Central memory CD8-positive, alpha-beta T cell (primary cell): ENCODE measurements around the gene IL1RL1.

Source experiments
- ATAC-seq: fragments of 150-1000 bp; cut with Tn5 transposase; replicated peaks from 2 replicates; pipeline ENCODE4 v1.10.0; 2022; ENCODE audit warnings: mild to moderate bottlenecking, moderate FRiP score, moderate number of reproducible peaks; ENCODE audit not compliant: poor library complexity, severe bottlenecking; ENCODE audit errors: extremely low read depth
- DNase-seq, 2 donors: peaks; one replicate each; pipeline ENCODE4 v3.0.0; 2021; ENCODE audit warnings: low spot score in 2 of 2
- H3K27ac Mint-ChIP-seq: one replicate; pipeline ENCODE4 v1.8.0; 2022; ENCODE audit warnings: low read depth, mild to moderate bottlenecking, moderate library complexity, mixed read lengths
- H3K27me3 Mint-ChIP-seq: one replicate; pipeline ENCODE4 v1.8.0; 2022; ENCODE audit warnings: mixed read lengths
- H3K36me3 Mint-ChIP-seq: one replicate; pipeline ENCODE4 v1.8.0; 2022; ENCODE audit warnings: mild to moderate bottlenecking, moderate library complexity, mixed read lengths; ENCODE audit not compliant: insufficient read depth
- H3K4me1 Mint-ChIP-seq: one replicate; pipeline ENCODE4 v1.8.0; 2022; ENCODE audit warnings: mixed read lengths
- H3K4me3 Mint-ChIP-seq: one replicate; pipeline ENCODE4 v1.8.0; 2022; ENCODE audit warnings: mild to moderate bottlenecking, moderate library complexity, mixed read lengths
- H3K9me3 Mint-ChIP-seq: one replicate; pipeline ENCODE4 v1.8.0; 2022; ENCODE audit warnings: mixed read lengths

Gene IL1RL1

GRCh38 chr2:102278720-102279390, 32.5 kb upstream of the IL1RL1 start:
- H3K36me3 Mint-ChIP-seq = no peaks in the 10 kb centered on the region
- H3K27ac Mint-ChIP-seq = no peak overlapping the region
- DNase-seq (no peak), ATAC-seq (no peak)
- H3K4me1 Mint-ChIP-seq = peaks cover 20% of the 10 kb centered on the region
- no peaks in the 10 kb centered on the region for H3K27me3 Mint-ChIP-seq
- no peak overlapping the region for H3K4me3 Mint-ChIP-seq
- no peaks in the 10 kb centered on the region for H3K9me3 Mint-ChIP-seq

DNA sequence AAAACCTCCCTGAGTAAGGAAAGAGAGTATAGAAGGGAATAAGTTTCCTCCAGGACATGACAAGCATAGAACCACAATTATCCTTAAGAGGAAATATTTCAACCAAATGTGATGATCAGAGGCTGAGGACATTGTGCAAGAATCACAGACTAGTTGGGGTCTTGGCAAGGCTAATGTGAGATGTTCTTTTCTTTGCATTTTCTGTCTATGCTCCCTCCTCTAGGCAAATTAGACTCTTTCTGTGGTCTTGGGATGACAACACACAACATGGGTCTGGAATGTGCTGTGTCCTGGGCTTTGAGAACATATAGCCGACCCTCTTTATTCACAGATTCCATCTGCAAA, 32.0 kb upstream of the IL1RL1 start:
- no peak for ATAC-seq
- Mint-ChIP-seq H3K27ac (no peak overlapping the region), H3K27me3 (no peaks in the 10 kb centered on the region), H3K4me1 (peaks cover 20% of the 10 kb centered on the region), H3K9me3 (no peaks in the 10 kb centered on the region), H3K36me3 (no peaks in the 10 kb centered on the region), H3K4me3 (no peak overlapping the region)
- no peak for DNase-seq

DNA sequence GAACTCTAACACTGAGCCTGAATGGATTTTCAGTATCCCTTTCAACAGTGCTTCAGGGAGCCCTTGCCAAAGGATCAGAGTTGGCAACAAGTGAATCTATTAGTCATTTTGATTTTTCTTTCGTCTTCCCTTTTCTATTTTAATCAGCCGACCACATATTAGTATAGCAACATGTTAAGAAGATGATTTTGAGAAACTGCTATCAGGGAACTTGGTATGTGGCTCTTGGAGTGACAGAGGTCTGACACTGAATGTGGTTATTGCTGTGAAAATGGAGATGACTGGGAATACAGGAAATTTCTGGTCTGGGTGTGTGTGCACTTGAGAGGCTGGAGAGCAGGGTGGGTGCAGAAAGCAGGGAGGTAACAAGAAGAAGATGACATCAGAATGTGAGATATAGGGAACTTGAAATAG, 28.7 kb upstream of the IL1RL1 start:
- H3K9me3 Mint-ChIP-seq = no peaks in the 10 kb centered on the region
- H3K27me3 Mint-ChIP-seq = no peaks in the 10 kb centered on the region
- no peak overlapping the region for H3K4me3 Mint-ChIP-seq
- H3K4me1 Mint-ChIP-seq = peaks cover 11% of the 10 kb centered on the region
- H3K27ac Mint-ChIP-seq = no peak overlapping the region
- ATAC-seq (peak; percentile 10), DNase-seq (no peak)
- H3K36me3 Mint-ChIP-seq = no peaks in the 10 kb centered on the region

DNA sequence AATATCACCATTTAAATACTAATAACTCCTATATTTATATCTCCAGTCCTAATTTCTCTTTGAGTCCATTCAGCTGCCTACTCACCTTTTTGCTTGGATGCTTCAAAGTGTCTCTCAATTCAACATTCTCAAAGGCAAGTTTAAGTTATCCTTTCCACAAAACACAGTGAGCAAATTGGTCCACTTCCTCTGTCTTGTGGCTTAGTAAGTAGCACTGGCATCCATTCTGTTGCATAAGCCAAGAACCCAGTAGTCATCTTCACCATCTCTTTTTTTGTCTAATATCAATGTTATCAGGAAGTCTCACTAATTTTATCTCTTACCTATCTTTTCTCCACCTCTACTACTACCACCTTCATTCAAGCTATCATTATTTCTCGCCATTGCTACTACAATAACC, 27.4 kb upstream of the IL1RL1 start:
- no peaks in the 10 kb centered on the region for H3K9me3 Mint-ChIP-seq
- no peak for ATAC-seq
- H3K4me3 Mint-ChIP-seq = no peak overlapping the region
- no peak overlapping the region for H3K27ac Mint-ChIP-seq
- H3K36me3 Mint-ChIP-seq = no peaks in the 10 kb centered on the region
- no peaks in the 10 kb centered on the region for H3K4me1 Mint-ChIP-seq
- H3K27me3 Mint-ChIP-seq = no peaks in the 10 kb centered on the region
- DNase-seq = no peak

GRCh38 chr2:102284611-102285010, 26.8 kb upstream of the IL1RL1 start:
- no peaks in the 10 kb centered on the region for H3K9me3 Mint-ChIP-seq
- DNase-seq = no peak
- no peaks in the 10 kb centered on the region for H3K27me3 Mint-ChIP-seq
- no peak overlapping the region for H3K27ac Mint-ChIP-seq
- ATAC-seq = no peak
- H3K36me3 Mint-ChIP-seq = no peaks in the 10 kb centered on the region
- H3K4me1 Mint-ChIP-seq = no peaks in the 10 kb centered on the region
- H3K4me3 Mint-ChIP-seq = no peak overlapping the region

- no peak for DNase-seq
- ATAC-seq = no peak
- no peak overlapping the region for H3K4me3 Mint-ChIP-seq
- no peaks in the 10 kb centered on the region for H3K4me1 Mint-ChIP-seq
- no peaks in the 10 kb centered on the region for H3K36me3 Mint-ChIP-seq
- H3K27ac Mint-ChIP-seq = no peak overlapping the region
- H3K9me3 Mint-ChIP-seq = no peaks in the 10 kb centered on the region
- H3K27me3 Mint-ChIP-seq = no peaks in the 10 kb centered on the region
Measured at GRCh38 chr2:102285368-102285767, 26.0 kb upstream of the IL1RL1 start.

DNA sequence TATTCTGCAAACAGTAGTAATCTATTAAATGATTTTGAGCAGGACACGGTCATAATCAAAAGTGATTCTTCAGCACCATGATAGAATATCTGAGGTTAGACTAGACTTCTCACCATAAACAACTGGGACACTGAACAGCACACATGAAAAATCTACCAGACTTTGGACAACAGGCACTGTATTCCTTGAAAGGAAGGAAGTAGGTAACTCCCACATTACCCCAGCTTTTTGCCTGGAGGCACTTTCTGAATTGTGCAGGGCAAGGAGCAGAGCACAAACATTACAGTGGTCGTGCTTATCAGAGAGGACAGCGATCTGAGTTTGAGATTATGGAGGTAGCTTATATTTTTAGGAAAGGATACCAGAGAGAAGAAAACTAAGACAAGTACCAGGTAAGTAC, 25.3 kb upstream of the IL1RL1 start:
- H3K4me3 Mint-ChIP-seq = no peak overlapping the region
- peaks cover 4% of the 10 kb centered on the region for H3K4me1 Mint-ChIP-seq
- H3K9me3 Mint-ChIP-seq = no peaks in the 10 kb centered on the region
- no peaks in the 10 kb centered on the region for H3K36me3 Mint-ChIP-seq
- H3K27me3 Mint-ChIP-seq = no peaks in the 10 kb centered on the region
- H3K27ac Mint-ChIP-seq = no peak overlapping the region
- DNase-seq (no peak), ATAC-seq (no peak)

GRCh38 chr2:102289129-102289528, 22.2 kb upstream of the IL1RL1 start:
- H3K9me3 Mint-ChIP-seq = no peaks in the 10 kb centered on the region
- H3K4me3 Mint-ChIP-seq = no peak overlapping the region
- H3K27me3 Mint-ChIP-seq = no peaks in the 10 kb centered on the region
- peaks cover 18% of the 10 kb centered on the region for H3K4me1 Mint-ChIP-seq
- no peaks in the 10 kb centered on the region for H3K36me3 Mint-ChIP-seq
- no peak overlapping the region for H3K27ac Mint-ChIP-seq
- ATAC-seq (no peak), DNase-seq (no peak)

- ATAC-seq = no peak
- H3K36me3 Mint-ChIP-seq = no peaks in the 10 kb centered on the region
- no peak overlapping the region for H3K4me3 Mint-ChIP-seq
Measured at GRCh38 chr2:102290594-102290993, 20.8 kb upstream of the IL1RL1 start.

DNA sequence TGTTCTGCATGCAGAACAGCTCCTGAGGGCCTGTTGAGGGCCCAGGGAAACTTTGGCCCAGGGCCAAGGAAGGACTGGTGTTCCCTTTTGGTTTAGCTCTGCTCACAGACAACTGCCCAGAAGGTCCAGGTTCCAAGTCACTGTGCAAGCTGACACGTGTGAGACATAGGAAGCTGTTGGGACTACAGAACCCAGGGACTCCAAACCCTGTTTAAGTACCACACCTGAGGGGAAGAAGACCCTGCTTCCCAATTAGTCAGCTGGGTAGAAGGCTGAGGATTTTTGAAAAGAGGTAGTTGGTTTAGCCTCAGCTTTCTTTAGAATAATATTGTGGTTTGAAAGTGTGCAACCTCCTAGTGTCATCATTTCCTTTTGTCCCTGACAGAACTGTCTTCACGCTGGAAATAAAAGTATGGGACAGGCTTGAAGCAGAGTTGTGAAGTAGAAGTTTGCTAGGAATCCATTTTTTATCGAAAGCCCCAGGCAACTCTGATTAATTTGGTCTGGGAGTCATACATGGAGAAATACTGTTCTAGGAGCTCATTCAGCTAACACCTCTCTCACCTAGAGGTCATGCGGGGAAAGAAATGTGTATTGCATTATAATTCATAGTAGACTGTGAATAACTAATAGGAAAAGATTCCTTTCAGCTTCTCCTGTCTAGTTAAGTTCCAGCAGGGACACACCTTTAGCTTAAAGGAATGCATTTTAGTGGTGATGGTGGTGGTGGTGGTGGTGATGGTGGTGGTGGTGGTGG, 19.9 kb upstream of the IL1RL1 start:
- H3K36me3 Mint-ChIP-seq = no peaks in the 10 kb centered on the region
- no peaks in the 10 kb centered on the region for H3K27me3 Mint-ChIP-seq
- H3K27ac Mint-ChIP-seq = no peak overlapping the region
- H3K9me3 Mint-ChIP-seq = no peaks in the 10 kb centered on the region
- H3K4me3 Mint-ChIP-seq = no peak overlapping the region
- ATAC-seq (no peak), DNase-seq (no peak)
- peaks cover 18% of the 10 kb centered on the region for H3K4me1 Mint-ChIP-seq

More at GRCh38 chr2:102290594-102290993, 20.8 kb upstream of the IL1RL1 start:
- no peak for DNase-seq
- Mint-ChIP-seq H3K27me3 (no peaks in the 10 kb centered on the region), H3K27ac (no peak overlapping the region), H3K9me3 (no peaks in the 10 kb centered on the region), H3K4me1 (peaks cover 18% of the 10 kb centered on the region)

- Mint-ChIP-seq H3K36me3 (no peaks in the 10 kb centered on the region), H3K4me1 (peaks cover 18% of the 10 kb centered on the region), H3K9me3 (no peaks in the 10 kb centered on the region), H3K27ac (no peak overlapping the region), H3K4me3 (no peak overlapping the region), H3K27me3 (no peaks in the 10 kb centered on the region)
- no peak for DNase-seq
- no peak for ATAC-seq
Measured at GRCh38 chr2:102294802-102295489, 16.4 kb upstream of the IL1RL1 start.

DNA sequence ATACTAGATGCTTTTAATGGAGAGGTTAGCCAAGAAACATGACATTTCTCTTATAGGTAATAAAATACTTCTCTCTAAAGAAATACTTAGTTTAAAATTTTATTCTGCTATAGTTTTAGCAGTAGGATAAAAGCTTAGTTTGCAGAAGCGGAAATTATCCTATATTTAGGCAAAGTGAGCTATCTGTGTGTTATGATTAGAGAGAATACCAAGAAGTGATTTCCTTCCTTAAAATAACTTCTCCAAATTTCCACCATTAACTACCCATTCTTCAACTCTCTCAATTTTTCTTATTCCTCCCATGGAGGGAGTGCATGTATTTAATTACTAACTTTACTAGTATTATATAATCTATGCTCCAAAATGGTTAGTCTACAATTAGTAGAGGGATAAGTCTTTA, 15.8 kb upstream of the IL1RL1 start:
- Mint-ChIP-seq H3K4me1 (peaks cover 18% of the 10 kb centered on the region), H3K9me3 (no peaks in the 10 kb centered on the region)

GRCh38 chr2:102296449-102296848, 14.9 kb upstream of the IL1RL1 start:
- no peak overlapping the region for H3K4me3 Mint-ChIP-seq

More for the DNA sequence above, 15.8 kb upstream of the IL1RL1 start:
- no peak overlapping the region for H3K4me3 Mint-ChIP-seq
- ATAC-seq (no peak), DNase-seq (no peak)
- H3K36me3 Mint-ChIP-seq = no peaks in the 10 kb centered on the region
- no peaks in the 10 kb centered on the region for H3K27me3 Mint-ChIP-seq
- H3K27ac Mint-ChIP-seq = no peak overlapping the region

More at GRCh38 chr2:102296449-102296848, 14.9 kb upstream of the IL1RL1 start:
- DNase-seq = no peak
- Mint-ChIP-seq H3K4me1 (peaks cover 10% of the 10 kb centered on the region), H3K27me3 (no peaks in the 10 kb centered on the region), H3K9me3 (no peaks in the 10 kb centered on the region), H3K27ac (no peak overlapping the region), H3K36me3 (no peaks in the 10 kb centered on the region)
- ATAC-seq = no peak
